ENCODE measurements around the gene RIMBP2.

Gene RIMBP2

GRCh38 chr12:130715150-130715997, 725 bp downstream of the RIMBP2 start:
- POLR2A ChIA-PET = no interaction called here

DNA sequence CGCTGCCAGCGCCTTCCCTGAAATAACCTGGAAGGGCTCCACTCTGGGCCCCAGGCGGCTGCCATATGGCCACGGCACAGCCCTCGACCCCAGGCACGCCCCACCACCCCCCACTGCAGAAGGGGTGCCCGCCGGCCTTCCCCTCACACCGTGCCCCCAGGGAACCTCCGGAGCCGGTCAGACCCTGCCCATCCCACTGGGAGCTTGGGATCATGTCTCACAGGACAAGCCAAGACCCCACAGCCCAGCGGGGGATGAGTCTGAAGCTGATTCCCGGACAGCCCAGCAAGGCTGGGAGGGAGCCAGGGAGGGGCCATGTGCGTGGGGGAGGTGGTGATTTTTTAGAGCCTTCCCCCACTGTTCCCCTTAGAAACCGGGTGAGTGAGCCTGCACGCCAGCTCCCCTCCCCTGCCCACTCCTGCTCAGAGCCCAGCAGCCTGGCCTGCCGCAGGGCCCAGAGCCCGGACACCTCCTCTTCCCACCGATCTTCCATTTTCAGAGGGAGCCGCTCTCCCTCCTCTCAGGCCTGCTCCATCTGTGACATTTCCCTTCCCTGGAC, 1.4 kb downstream of the RIMBP2 start:
- Histone ChIP-seq H3K4me3 (ENCODE audit: low read depth, low read length) (no peak overlapping the region), H3K4me1 (ENCODE audit: control insufficient read depth, insufficient read depth, low read length) (peaks cover 2% of the 10 kb centered on the region; the same call in 1 of the 2 replicates), H3K9me3 (ENCODE audit: control insufficient read depth, insufficient read depth, low read depth, low read length) (no peaks in the 10 kb centered on the region), H3K27ac (ENCODE audit: extremely low read depth, low read depth, low read length) (no peak overlapping the region), H3K36me3 (ENCODE audit: control insufficient read depth in 2 of 2, insufficient read depth in 1 of 2, low read length in 2 of 2) (no peaks in the 10 kb centered on the region)
- no peak for TF ChIP-seq ZNF639 (tag by site-specific recombination; IDR thresholded peaks at IDR 0.05)
- TF ChIP-seq SP3 (tag by site-specific recombination; IDR thresholded peaks at IDR 0.05) = no peak
- TF ChIP-seq HOXC10 (CRISPR knock-in tag; IDR thresholded peaks at IDR 0.05) = no peak
- no peak for TF ChIP-seq SALL2 (tag by site-specific recombination; IDR thresholded peaks at IDR 0.05; ENCODE audit: borderline replicate concordance)
- TF ChIP-seq, protein P1, sequence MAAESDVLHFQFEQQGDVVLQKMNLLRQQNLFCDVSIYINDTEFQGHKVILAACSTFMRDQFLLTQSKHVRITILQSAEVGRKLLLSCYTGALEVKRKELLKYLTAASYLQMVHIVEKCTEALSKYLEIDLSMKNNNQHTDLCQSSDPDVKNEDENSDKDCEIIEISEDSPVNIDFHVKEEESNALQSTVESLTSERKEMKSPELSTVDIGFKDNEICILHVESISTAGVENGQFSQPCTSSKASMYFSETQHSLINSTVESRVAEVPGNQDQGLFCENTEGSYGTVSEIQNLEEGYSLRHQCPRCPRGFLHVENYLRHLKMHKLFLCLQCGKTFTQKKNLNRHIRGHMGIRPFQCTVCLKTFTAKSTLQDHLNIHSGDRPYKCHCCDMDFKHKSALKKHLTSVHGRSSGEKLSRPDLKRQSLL (tag by site-specific recombination; IDR thresholded peaks at IDR 0.05) = no peak
- TF ChIP-seq ZFHX2 (tag by site-specific recombination; conservative IDR thresholded peaks at IDR 0.05) = 0 out of 2 replicates have a peak, but pooled peaks have one; percentile 2
- ChIA-PET POLR2A (no interaction called here), CTCF (no interaction called here)

More at GRCh38 chr12:130715150-130715997, 725 bp downstream of the RIMBP2 start:
- TF ChIP-seq SP7 (tag by site-specific recombination; IDR thresholded peaks at IDR 0.05) = no peak
- TF ChIP-seq, protein P2, sequence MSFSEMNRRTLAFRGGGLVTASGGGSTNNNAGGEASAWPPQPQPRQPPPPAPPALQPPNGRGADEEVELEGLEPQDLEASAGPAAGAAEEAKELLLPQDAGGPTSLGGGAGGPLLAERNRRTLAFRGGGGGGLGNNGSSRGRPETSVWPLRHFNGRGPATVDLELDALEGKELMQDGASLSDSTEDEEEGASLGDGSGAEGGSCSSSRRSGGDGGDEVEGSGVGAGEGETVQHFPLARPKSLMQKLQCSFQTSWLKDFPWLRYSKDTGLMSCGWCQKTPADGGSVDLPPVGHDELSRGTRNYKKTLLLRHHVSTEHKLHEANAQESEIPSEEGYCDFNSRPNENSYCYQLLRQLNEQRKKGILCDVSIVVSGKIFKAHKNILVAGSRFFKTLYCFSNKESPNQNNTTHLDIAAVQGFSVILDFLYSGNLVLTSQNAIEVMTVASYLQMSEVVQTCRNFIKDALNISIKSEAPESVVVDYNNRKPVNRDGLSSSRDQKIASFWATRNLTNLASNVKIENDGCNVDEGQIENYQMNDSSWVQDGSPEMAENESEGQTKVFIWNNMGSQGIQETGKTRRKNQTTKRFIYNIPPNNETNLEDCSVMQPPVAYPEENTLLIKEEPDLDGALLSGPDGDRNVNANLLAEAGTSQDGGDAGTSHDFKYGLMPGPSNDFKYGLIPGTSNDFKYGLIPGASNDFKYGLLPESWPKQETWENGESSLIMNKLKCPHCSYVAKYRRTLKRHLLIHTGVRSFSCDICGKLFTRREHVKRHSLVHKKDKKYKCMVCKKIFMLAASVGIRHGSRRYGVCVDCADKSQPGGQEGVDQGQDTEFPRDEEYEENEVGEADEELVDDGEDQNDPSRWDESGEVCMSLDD (tag by site-specific recombination; IDR thresholded peaks at IDR 0.05) = no peak
- TF ChIP-seq OSR2 (tag by site-specific recombination; IDR thresholded peaks at IDR 0.05) = no peak
- no peak for TF ChIP-seq ZNF114 (tag by site-specific recombination; IDR thresholded peaks at IDR 0.05)
- no peak for TF ChIP-seq ELK4 (IDR thresholded peaks at IDR 0.05; ENCODE audit: borderline replicate concordance, low read depth, low read length)
- TF ChIP-seq, protein P3, sequence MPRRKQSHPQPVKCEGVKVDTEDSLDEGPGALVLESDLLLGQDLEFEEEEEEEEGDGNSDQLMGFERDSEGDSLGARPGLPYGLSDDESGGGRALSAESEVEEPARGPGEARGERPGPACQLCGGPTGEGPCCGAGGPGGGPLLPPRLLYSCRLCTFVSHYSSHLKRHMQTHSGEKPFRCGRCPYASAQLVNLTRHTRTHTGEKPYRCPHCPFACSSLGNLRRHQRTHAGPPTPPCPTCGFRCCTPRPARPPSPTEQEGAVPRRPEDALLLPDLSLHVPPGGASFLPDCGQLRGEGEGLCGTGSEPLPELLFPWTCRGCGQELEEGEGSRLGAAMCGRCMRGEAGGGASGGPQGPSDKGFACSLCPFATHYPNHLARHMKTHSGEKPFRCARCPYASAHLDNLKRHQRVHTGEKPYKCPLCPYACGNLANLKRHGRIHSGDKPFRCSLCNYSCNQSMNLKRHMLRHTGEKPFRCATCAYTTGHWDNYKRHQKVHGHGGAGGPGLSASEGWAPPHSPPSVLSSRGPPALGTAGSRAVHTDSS (tag by site-specific recombination; IDR thresholded peaks at IDR 0.05) = no peak
- TF ChIP-seq ZNF571 (tag by site-specific recombination; IDR thresholded peaks at IDR 0.05) = no peak
- TF ChIP-seq ZNF354C (tag by site-specific recombination; IDR thresholded peaks at IDR 0.05; ENCODE audit: borderline replicate concordance, low read depth) = no peak
- TF ChIP-seq ZNF76 (tag by site-specific recombination; IDR thresholded peaks at IDR 0.05; ENCODE audit: borderline replicate concordance, low read depth) = no peak
- H3K36me3 ChIP-seq (ENCODE audit: control insufficient read depth in 2 of 2, insufficient read depth in 1 of 2, low read length in 2 of 2) = no peaks in the 10 kb centered on the region
- H3K9me3 ChIP-seq (ENCODE audit: control insufficient read depth, insufficient read depth, low read depth, low read length) = no peaks in the 10 kb centered on the region
- peaks cover 2% of the 10 kb centered on the region; the same call in 1 of the 2 replicates for H3K4me1 ChIP-seq (ENCODE audit: control insufficient read depth, insufficient read depth, low read length)
- CTCF ChIA-PET = no interaction called here
- H3K4me3 ChIP-seq (ENCODE audit: low read depth, low read length) = peak overlapping the region; percentile 29
- H3K27ac ChIP-seq (ENCODE audit: extremely low read depth, low read depth, low read length) = no peak overlapping the region

All from HEK293 (cell line).